Right renal cortex interstitium (tissue), 3 donors: ENCODE measurements around the gene CCL5. TPM values are rescaled to one million over a fixed set of nuclear protein-coding genes. Genes with fewer than 3 reads are reported as not detected.

Experiments used
- polyA plus RNA-seq, 3 donors: library from polyadenylated mRNA; unstranded; fragments of 120-200 nt; gene quantifications; one replicate each; pipeline ENCODE4 v1.2.1, GENCODE V29; 2013; ENCODE audit not compliant: insufficient read length in 3 of 3

CCL5 gene
- polyA plus RNA-seq, 3 donors: 1.4 to 2.3 (median 1.6) TPM

Other genes with a start within 250 kb of the CCL5 start
- 10 to 100 TPM; 10.2 to 12.9 (median 11.2) TPM for gene RASL10B, start 148.7 kb downstream of the CCL5 start, polyA plus RNA-seq
- gene GAS2L2, start 127.1 kb downstream of the CCL5 start, polyA plus RNA-seq: under 1 TPM in 1 of 3 donors, not detected in 2; 0.06 TPM
- gene C17orf50, start 119.5 kb downstream of the CCL5 start, polyA plus RNA-seq: not detected
- gene MMP28, start 84.7 kb downstream of the CCL5 start, polyA plus RNA-seq: 1 to 10 TPM; 1.4 to 1.5 (median 1.4) TPM
- gene TAF15, start 70.9 kb downstream of the CCL5 start, polyA plus RNA-seq: 100 to 1,000 TPM; 223 to 239 (median 239) TPM
- under 1 TPM in 1 of 3 donors, not detected in 2; 0.17 TPM for gene HEATR9, start 11.5 kb downstream of the CCL5 start, polyA plus RNA-seq
- gene RDM1, start 50.4 kb upstream of the CCL5 start, polyA plus RNA-seq: 1 to 10 TPM; 1.9 to 2.6 (median 2.2) TPM
- gene LYZL6, start 63.4 kb upstream of the CCL5 start, polyA plus RNA-seq: not detected
- under 1 TPM in 2 of 3 donors, not detected in 1; 0.13 to 0.14 TPM for gene CCL16, start 101.1 kb upstream of the CCL5 start, polyA plus RNA-seq
- 10 to 100 TPM; 14.1 to 25.3 (median 16.3) TPM for gene CCL14, start 106.4 kb upstream of the CCL5 start, polyA plus RNA-seq
- gene CCL15, start 121.2 kb upstream of the CCL5 start, polyA plus RNA-seq: 1 to 10 TPM; 6.4 to 8.1 (median 7.9) TPM
- gene CCL23, start 137.6 kb upstream of the CCL5 start, polyA plus RNA-seq: under 1 TPM in 1 of 3 donors, not detected in 2; 0.38 TPM
- not detected for gene CCL18, start 183.9 kb upstream of the CCL5 start, polyA plus RNA-seq
- gene CCL3, start 209.8 kb upstream of the CCL5 start, polyA plus RNA-seq: 1 to 10 TPM; 2.4 to 5.0 (median 4.2) TPM
- 1 to 10 TPM; 1.3 to 5.0 (median 2.0) TPM for gene CCL4, start 223.5 kb upstream of the CCL5 start, polyA plus RNA-seq